ENCODE data around the gene STXBP1.
"Not testable (repeated sequence)": the region's sequence is repeated elsewhere in the genome, so short reads cannot be mapped to it uniquely, and the experiment has no call there.

Gene STXBP1

GRCh38 chr9:127611899-127612790 is at the start of gene STXBP1:
TSS of gene STXBP1 (plus strand) at chr9:127612277. CDS start at chr9:127612404, 127 bp downstream.
- peak; percentile 80 for DNase-seq

GRCh38 chr9:127562279-127562796 is 49.7 kb upstream of the STXBP1 start:
- no peak for DNase-seq

- no peak for DNase-seq
Observed at GRCh38 chr9:127562841-127563401, 49.2 kb upstream of the STXBP1 start.

- no peak for DNase-seq
Observed at GRCh38 chr9:127563579-127563978, 48.5 kb upstream of the STXBP1 start.

- no peak for DNase-seq
Observed at GRCh38 chr9:127565231-127565630, 46.8 kb upstream of the STXBP1 start.

DNA sequence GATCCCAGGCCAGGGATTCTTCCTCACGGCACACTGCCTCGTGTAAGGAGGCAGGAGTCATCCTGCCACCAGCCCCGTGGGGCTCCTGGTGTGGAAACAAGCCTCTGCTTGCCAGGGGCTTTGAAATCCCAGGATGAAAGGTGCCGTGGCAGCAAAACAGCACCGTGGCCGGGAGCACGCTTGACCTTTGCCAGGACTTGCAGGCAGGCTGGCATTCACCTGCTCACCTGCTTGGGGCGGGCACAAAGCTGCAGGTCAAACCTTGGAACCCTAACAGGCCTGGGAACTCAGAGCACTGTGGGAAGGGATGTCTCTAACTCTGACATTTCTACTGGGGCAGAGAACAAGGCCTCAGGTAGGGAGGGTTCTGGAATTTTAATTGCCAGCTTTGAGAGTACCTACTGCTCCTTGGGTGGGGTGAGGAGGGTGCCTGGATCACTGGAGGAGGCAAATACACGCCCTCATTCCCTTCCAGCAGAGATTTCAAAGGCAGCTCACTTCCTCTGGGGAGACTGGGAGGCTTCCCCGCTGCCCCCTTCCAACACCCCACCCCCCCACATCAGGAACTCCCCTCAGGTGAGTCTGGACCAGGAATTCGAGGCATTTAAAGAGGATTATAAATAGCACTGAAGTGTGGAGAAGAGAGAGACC is 45.6 kb upstream of the STXBP1 start:
- DNase-seq: no peak

DNA sequence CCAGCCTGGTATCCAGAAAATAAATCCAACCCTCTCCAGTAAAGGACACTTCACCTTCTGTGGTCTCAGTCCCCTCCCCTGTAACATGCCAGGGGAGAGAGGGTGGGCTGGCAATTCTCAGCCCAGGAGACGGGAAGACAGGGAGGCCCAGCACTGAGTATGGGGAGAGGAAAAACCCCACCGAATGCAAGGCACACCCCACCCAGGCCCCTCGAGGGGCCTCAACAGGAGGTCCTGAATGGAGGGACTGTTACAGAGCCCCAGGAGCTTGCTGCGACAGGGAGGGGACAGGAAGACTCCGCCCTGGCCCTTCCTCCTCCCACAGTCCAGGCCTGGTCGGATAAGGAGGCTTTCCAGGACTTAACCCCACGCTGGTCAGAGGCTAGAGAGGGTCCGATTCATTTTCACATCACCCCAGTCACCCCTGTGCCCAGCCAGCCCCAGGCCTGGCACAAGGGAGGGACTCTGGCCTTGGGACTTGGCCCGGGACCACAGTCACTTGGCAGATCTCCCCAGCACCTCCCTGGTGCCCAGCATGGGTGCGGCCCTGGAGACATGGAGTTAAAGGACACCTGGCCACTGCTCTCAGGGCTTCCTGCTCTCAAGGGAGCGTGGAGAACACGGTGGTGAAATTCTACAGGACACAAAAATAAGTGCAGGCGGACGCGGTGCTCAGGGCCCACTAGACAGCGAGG is 44.9 kb upstream of the STXBP1 start:
- no peak for DNase-seq

DNA sequence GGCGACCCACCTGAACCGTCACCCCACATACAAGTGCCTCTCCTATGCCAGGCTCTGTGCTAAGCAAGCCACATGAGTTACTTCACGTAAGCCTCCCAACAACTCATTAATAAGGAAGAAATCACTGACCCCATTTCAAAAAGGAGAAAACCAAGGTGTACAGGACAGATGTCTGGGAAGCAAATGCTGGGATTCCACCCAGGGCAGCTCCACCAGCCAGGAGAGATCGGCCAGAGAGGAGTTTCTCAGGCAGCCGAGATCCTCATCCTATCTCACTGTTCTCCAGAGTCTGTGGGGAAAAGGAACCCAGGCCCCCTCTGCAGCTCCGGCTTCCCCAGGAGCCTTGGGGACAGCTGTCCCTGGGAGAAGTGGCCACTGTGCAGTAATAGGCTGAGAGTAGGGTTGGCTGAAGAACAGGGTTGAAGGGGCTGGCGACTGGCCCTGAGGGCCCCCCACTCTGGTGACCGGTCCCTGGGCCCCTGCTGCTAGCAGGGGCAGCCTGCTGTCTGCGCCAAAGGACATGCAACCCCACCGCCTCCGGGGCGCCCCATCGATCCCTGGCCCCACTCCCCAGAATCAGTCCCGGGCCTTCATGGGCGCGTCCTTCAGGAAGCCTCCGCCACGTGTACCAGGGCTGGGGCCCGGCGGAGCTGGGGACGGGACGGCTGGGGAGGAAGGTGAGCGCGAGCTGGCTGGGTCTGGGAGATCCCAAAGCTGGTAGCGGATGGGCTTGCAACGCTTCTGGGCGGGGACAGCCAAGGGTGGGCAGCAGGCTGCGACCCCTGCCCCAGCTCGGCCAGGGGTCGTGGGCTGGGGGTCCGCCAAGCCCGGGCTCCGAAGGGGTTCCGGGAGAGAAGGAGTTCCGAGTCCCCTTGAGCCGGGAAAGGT is 44.1 kb upstream of the STXBP1 start:
- no peak for DNase-seq

DNA sequence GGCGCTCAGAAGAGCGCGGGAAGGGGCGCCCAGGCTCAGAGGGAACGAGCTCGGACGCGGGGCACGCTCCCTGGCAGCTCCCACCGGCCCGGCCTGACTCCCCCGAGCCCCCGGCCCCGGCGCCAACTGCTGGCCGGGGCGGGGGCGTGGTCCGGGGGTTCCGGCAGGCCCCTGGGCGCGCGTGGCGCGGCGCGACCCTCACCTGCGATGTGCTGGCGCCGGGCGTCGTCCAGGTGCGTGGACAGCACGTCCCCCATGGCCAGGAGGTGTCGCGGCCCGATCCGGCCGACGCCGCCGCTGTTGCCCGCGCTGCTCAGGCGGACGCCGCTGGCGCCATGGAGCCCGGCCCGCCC is 43.5 kb upstream of the STXBP1 start:
- peak; percentile 47 for DNase-seq

DNA sequence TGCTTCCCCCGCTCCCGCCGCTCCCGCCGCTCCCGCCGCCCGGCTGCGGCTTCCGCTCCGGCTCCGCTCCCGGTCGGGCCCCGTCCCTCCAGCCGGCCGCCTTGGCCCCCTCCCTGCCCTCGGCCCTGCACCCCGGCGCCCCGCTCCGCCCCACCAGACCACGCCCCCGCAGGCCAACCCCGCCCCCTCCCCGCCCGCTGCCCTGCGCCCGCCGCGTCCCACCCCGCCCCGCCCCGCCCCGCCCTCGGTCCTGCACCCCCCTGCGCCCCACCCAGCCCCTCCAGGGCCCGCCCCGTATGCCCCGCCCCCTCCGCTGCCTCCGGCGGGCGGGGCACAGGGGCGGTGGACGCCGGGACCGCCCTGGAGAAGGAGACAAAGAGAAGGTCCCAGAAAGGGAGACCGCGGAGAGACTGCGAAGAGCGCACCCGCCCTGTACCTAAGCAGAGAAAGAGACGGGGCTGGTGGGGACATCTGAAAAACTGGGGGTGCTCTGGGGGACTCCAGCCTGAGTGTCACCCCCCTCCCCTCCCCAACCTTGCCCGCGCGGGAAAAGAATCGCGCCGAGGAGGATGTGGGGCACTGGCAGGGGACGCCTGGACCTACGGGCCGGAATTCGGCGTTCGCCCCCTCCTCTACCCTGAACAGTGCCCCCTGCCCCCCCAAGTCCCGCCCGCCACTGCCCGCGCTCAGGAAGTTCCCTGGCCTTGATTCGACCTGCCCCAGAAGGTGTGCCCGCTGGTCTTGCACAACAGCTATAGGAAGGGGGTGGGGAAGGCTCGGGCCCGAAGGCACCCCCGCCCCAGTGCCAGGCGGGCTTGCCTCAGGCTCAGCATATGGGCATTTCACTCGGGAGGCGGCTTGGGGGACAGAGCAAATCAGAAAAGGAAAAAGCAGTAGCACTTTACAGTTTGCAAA is 42.8 kb upstream of the STXBP1 start:
- DNase-seq: peak; percentile 63

GRCh38 chr9:127569886-127570401 is 42.1 kb upstream of the STXBP1 start:
- no peak for DNase-seq

DNA sequence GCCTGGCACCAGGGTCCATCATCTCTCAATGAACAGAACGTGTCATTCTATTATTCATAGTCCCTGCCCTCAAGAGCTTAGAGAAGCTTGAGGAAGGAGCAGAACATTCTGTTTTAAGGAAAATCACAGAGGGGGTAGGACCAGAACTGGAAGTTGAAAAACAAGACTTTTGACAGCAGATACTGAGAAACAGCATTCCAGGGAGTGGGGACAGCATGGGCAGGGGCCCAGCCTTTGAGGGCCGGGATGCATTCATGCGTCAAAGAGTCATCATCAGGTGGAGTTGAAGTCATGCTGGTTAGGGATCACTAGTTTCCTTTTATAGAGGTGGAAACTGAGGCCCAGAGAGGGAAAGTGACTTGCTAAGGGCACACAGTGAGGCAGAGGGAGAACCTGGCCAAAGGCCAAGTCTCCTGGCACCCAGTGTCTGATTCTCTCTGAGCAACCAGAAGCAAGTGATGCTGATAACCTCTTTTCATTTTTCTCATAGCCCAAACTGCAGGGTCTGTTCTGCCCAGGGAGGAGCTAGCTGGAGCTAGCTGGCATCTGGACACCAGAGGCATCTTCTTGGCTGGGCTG is 41.5 kb upstream of the STXBP1 start:
- no peak for DNase-seq

- no peak for DNase-seq
Observed at GRCh38 chr9:127571971-127572370, 40.1 kb upstream of the STXBP1 start.

DNA sequence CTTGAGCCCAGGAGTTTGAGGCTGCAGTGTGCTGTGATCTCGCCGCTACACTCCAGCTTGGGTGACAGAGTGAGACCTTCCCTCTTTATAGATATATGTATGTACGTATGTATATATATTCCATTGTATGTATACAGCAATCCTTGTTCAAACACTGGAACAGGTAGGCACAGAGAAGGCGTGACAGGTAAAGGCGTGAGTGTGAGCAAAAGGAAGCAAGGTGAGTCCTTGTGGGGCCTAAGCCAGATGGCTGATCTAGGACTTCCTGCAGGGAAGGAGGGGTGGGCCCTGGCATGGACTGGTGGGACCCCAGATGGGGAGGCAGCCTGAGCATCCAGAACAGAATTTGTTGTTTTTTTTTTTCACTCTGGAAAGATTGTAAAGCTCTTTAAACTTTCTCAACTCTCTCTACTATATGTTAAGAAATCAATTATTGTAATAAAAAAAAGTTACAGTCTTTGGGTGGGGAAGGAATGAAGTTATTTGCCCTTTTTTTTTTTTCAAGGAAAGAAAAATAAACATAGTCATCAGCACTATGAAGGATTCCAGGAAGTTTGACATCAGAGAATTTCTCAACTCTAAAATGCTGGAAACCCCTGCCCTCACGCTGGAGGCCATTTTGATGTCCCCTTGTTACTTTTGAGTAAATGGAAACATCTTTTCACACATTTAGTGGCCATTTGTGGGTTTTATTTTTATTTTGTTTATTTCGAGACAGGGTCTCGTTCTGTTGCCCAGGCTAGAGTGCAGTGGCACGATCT is 38.9 kb upstream of the STXBP1 start:
- DNase-seq: no peak

GRCh38 chr9:127574072-127574993 is 37.7 kb upstream of the STXBP1 start:
- DNase-seq: peak; percentile 8

DNA sequence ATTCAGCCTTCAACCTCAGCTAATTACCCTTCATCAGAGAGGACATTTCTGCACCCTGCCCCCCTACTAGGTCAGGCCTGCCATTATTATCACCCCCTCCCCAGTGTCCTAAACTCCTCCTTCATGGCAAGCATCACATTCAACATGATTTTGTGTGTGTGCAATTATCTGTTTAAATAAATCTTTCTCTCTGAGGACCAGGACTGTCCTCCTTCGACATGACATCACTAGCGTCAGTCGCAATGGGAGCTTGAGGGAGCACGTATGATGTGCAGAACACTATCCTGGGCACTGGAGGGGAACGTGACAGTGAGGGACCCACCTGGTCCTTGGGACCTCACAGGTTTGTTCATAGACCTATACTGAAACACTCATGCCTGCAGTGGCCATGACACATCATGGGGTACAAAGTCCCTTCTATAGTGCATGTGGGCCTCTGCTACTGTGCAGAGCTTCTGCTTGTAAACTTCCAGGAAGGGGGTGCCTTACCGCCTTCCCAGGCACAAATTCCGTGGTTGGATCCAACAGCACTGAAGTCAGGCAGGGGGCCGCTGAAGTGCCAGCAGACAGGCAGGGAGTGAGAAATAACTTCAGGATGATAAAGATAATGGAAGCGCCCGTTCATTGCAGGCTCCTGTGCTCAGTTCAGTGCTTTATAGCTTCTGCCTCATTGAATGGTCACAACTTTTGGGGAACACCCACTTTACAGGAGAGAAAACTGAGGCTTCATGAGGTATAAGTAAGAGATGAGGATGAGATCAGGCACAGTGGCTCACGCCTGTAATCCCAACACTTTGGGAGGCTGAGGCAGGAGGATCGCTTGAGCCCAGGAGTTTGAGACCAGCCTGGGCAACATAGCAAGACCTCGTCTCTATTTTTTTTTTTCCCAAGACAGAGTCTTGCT is 36.0 kb upstream of the STXBP1 start:
- DNase-seq: no peak

DNA sequence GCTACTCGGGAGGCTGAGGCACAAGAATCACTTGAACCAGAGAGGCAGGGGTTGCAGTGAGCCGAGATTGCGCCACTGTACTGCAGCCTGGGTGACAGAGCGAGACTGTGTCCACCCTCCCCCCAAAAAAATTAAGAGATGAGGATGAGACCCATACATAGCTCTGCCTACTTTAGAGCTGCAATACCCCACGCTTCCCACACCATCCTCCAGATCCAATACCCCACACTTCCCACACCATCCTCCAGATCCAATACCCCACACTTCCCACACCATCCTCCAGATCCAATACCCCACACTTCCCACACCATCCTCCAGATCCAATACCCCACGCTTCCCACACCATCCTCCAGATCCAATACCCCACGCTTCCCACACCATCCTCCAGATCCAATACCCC is 34.9 kb upstream of the STXBP1 start:
- not testable (repeated sequence) for DNase-seq

DNA sequence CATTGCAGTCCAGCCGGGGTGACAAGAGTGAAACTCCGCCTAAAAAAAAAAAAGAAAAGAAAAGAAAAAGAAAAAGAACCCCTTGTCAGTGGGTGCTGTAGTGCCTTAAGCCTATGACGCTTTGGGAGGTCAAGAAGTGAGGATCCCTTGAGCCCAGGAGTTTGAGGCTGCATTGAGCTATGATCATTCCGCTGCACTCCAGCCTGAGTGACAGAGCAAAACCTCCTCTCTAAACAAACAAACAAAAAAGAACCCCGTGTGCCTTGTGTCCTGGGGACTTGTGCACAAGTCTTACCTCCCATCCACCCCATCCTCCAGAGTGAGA is 33.5 kb upstream of the STXBP1 start:
- DNase-seq: no peak

Data from GDM1 (cell line).